Activated CD8-positive, alpha-beta memory T cell treated with anti-CD3 and anti-CD28 coated beads, Interleukin-2, amount 50 U/mL, for 1 hour (primary cell): ENCODE results near the gene WNT7B.

Source experiments
- DNase-seq: peaks from one replicate; pipeline ENCODE4 v3.0.0-alpha.2; 2020; ENCODE audit errors: extremely low read depth

Gene WNT7B

GRCh38 chr22:45927059-45927458 lies 49.9 kb downstream of the WNT7B start:
- no peak for DNase-seq

GRCh38 chr22:45926433-45926832 lies 50.5 kb downstream of the WNT7B start:
- no peak for DNase-seq

GRCh38 chr22:45925811-45926351 lies 51.1 kb downstream of the WNT7B start:
- DNase-seq, result no peak

GRCh38 chr22:45923835-45924234 lies 53.1 kb downstream of the WNT7B start:
- no peak for DNase-seq

GRCh38 chr22:45923212-45923611 lies 53.8 kb downstream of the WNT7B start:
- no peak for DNase-seq

- DNase-seq, result no peak
Measured at GRCh38 chr22:45922661-45923060, 54.3 kb downstream of the WNT7B start.

- no peak for DNase-seq
Measured at GRCh38 chr22:45922256-45922655, 54.7 kb downstream of the WNT7B start.

- DNase-seq, result no peak
Measured at GRCh38 chr22:45919504-45920286, 57.3 kb downstream of the WNT7B start.

GRCh38 chr22:45918459-45919370 lies 58.2 kb downstream of the WNT7B start:
- no peak for DNase-seq

- no peak for DNase-seq
Measured at GRCh38 chr22:45917700-45918458, 59.1 kb downstream of the WNT7B start.

GRCh38 chr22:45917146-45917545 lies 59.8 kb downstream of the WNT7B start:
- no peak for DNase-seq

- no peak for DNase-seq
Measured at GRCh38 chr22:45916515-45916914, 60.4 kb downstream of the WNT7B start.

GRCh38 chr22:45915841-45916240 lies 61.1 kb downstream of the WNT7B start:
- no peak for DNase-seq

- no peak for DNase-seq
Measured at GRCh38 chr22:45915151-45915550, 61.8 kb downstream of the WNT7B start.

- no peak for DNase-seq
Measured at GRCh38 chr22:45914309-45914708, 62.7 kb downstream of the WNT7B start.

- no peak for DNase-seq
Measured at GRCh38 chr22:45912910-45913309, 64.1 kb downstream of the WNT7B start.

GRCh38 chr22:45911601-45912271 lies 65.2 kb downstream of the WNT7B start:
- DNase-seq, result no peak

- no peak for DNase-seq
Measured at GRCh38 chr22:45910928-45911467, 66.0 kb downstream of the WNT7B start.

- DNase-seq, result no peak
Measured at GRCh38 chr22:45908961-45909360, 68.0 kb downstream of the WNT7B start.

- DNase-seq, result no peak
Measured at GRCh38 chr22:45907996-45908395, 69.0 kb downstream of the WNT7B start.

GRCh38 chr22:45907378-45907777 lies 69.6 kb downstream of the WNT7B start:
- DNase-seq, result no peak
